DMS153 treated with DMSO at 0.1 percent for 48 hours (cell line): Measurements from ENCODE around the gene B4GALNT4.
"Not testable (repeated sequence)": the region's sequence is repeated elsewhere in the genome, so short reads cannot be mapped to it uniquely, and the experiment has no call there.

Experiments
- DNase-seq: peaks from one replicate; lab custom pipeline; 2025; ENCODE audit not compliant: unreplicated experiment; lab: John Stamatoyannopoulos, UW

B4GALNT4 gene

DNA sequence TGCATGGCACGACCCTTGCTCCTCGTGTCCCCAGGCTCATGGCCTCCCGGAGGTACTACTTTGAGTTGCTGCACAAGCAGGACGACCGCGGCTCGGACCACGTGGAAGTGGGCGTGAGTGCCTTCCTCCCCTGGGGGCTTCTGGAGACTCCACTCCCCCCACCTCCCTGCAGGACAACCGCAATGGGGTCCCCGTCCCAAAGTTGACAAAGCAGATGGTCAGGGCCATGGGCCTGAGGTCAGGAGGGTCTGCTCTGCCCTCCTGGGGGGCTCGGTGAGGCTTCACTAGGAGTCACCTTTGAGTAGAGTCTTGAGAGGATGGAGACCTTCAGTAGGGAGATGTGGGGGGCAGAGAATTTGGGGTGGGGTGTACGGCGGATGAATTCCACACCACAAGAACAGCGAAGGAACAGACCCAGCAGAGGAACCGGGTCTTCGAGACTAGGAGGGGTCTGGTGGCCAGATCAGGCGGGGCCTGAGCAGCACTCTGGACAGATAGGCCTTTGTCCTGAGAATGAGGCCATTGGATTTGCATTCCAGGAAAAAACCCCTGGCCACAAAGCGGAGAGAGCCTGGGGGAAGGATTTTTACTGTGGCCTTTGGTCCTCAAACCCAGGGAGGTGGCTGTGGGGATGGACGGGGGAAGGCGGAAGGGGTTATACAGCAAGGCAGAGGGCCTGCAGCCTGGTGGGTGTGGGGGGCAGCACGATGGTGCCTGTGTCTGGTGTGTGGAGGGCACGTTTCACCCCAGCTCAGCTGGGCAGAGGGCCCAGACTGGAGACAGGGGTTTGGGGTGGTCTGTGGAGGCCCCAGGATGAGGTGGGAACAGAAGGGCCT lies 4.6 kb downstream of the B4GALNT4 start:
- DNase-seq: no peak

DNA sequence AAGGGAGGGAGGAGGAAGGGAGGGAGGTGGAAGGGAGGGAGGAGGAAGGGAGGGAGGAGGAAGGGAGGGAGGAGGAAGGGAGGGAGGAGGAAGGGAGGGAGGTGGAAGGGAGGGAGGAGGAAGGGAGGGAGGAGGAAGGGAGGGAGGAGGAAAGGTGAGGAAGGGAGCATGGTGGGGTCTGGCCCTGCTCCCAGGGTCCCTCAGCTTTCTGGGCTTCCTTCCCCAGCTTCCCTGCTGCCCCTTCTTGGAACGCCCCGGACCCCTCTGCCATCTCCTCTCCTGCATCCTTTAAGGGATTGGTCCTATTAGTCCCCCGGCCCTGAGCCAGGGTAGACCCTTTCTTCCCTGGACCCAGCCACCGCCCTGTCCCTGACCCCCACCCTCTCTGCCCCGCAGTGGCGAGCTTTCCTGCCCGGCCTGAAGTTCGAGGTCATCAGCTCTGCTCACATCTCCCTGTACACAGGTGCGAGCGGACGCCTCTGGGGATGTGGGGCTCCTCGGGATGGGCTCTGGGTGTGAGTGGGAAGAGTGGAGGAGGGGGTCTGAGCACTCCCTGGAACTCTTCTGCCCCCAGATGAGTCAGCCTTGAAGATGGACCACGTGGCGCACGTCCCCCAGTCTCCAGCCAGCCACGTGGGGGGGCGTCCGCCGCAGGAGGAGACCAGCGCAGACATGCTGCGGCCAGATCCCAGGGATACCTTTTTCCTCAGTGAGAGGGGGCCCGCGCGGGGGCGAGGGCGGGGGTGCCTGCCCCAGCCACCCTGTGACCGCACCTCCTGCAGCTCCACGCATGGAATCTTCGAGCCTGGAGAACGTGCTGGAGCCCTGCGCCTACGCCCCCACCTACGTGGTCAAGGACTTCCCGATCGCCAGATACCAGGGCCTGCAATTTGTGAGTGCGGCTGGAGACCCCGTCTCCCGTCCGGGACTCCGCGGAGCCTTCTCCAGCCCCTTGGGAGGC lies 6.0 kb downstream of the B4GALNT4 start:
- DNase-seq: no peak

DNA sequence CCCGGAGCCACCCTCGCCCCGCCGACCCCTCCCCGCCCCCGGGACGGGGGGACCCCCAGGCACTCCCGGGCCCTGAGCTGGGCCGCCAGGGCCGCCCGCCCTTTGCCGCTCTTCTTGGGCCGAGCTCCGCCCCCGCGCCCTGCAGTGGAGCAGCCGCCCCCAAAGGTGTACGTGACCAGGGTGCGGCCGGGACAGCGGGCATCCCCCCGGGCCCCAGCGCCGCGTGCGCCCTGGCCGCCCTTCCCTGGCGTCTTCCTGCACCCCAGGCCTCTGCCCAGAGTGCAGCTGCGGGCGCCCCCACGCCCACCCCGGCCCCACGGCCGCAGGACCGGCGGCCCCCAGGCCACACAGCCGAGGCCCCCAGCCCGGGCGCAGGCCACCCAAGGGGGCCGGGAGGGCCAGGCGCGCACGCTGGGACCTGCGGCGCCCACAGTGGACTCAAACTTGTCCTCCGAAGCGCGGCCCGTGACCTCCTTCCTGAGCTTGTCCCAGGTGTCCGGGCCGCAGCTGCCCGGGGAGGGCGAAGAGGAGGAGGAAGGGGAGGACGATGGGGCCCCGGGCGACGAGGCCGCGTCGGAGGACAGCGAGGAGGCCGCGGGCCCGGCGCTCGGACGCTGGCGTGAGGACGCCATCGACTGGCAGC lies 7.4 kb downstream of the B4GALNT4 start:
- no peak for DNase-seq

DNA sequence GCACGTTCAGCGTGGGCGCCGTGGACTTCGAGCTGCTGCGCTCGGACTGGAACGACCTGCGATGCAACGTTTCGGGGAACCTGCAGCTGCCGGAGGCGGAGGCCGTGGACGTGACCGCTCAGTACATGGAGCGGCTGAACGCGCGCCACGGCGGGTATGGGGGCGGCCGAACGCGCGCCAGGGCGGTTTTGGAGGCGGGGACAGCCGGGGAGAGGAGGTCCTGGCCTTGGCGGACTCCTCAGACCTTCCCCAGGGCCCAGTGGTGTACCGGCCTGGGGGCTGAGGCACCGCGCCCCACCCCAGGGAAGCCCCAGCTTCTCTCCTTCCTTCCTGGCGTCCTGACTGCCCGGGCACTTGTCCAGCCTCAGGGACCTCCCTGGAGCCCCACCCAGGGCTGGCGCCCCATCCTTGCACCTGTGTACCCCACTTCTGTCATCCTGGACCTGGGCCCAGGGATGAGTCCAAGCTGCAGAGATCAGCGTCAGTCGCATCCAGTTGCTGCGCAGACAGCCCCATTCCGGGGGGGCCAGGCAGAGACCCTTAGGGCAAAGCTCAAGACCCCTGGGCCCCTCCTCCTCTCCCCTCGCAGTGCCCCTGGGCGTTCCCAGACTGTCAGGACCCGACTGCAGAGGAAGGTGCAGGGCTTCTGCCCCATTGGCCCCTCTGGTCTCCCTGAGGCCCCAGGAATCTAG lies 8.0 kb downstream of the B4GALNT4 start:
- no peak for DNase-seq

DNA sequence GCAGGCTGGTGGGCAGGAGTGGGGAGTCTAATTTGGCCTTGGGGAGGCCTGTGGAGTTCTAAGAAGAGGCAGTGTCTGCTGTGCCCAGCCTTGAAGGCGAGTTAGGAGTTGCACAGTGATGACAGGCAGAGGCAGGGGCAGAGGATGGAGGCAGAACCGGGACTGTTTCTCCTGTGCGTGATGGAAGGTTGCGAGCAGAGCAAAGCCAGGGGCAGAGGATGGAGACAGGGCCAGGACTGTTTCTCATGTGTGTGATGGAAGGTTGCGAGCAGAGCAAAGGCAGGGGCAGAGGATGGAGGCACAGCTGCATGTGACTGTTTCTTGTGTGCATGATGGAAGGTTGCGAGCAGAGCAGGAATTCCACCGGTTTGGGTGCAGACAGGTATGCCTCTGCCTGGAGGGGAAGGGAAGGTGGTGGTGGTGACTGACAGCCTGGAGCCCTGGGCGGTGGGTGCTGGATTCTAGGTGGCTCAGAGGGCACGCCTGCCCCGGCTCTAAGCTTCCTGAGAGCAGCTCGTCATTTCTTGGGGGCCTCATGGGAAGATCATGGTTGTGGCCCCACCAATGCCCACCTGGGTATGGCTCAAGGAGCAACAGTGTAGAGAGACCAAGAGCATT lies 8.7 kb downstream of the B4GALNT4 start:
- DNase-seq: no peak

DNA sequence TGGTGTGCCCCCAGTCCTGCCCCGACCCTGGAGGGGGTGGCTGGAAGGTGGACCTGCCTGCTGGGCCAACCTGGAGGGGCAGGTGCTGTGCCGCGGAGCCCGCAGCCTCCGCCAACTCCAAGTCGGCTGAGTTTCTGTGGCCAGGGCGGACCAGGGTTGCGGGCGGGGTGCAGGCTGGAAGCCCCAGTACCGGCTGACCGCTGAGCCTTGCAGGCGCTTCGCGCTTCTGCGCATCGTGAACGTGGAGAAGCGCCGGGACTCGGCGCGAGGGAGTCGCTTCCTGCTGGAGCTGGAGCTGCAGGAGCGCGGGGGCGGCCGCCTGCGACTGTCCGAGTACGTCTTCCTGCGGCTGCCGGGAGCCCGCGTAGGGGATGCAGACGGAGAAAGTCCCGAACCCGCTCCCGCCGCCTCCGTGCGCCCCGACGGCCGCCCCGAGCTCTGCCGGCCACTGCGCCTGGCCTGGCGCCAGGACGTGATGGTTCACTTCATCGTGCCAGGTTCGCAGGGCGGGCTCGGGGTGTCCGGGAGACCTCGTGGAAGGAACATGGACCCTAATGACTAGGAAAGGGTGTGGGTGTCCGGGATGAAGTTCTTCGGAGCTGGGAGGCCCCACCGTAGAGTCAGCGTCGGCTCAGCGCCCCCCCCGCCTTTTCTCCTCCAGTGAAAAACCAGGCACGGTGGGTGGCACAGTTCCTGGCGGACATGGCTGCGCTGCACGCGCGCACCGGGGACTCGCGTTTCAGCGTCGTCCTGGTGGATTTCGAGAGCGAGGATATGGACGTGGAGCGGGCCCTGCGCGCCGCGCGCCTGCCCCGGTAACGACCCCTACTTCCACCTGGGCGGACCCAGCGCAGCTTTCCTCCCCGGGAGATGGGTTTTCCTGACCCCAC lies 10.2 kb downstream of the B4GALNT4 start:
- DNase-seq: no peak

DNA sequence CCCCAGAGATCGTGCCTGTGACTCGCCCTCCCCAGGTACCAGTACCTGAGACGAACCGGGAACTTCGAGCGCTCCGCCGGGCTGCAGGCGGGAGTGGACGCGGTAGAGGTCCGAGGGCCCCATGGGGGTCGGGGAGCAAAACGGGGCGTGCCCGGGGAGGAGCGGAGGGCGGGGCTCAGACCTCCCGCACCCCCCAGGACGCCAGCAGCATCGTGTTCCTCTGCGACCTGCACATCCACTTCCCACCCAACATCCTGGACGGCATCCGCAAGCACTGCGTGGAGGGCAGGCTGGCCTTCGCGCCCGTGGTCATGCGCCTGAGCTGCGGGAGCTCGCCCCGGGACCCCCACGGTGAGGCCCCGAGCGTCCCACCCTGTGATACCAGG lies 10.8 kb downstream of the B4GALNT4 start:
- DNase-seq: no peak

DNA sequence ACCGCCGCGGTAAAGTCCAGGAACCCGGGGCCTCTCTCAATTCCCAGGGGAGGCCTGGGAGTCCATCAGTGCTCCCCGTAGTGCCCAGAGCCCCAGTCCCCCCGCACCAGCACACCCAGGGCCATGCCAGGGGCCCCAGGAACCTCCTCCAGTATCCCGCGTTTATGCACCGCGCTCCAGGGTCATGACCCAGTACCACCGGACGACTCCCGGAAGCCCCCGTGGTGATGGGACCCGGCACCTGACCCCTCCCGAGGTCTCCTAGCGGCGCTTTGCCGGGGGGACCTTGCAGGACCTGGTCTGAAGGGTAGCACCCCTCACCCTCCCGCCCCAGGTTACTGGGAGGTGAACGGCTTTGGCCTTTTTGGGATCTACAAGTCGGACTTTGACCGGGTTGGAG lies 11.2 kb downstream of the B4GALNT4 start:
- DNase-seq: no peak

DNA sequence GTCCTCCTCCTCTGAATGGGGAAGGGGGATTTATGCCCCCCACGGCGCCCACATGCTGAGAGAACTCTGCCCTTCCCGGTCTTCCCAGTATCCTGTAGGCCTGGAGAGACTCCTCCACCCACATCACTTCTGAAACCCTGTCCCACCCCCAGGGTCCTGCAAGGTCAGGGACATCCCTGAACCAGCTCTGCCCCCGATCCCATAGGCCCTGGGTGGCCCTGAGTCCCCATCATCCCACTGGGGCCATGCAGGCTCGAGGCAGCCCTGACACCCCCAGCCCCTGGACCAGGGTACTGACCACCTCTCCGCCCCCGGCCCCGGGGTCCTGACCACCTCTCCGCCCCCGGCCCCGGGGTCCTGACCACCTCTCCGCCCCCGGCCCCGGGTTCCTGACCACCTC lies 11.7 kb downstream of the B4GALNT4 start:
- no peak for DNase-seq

DNA sequence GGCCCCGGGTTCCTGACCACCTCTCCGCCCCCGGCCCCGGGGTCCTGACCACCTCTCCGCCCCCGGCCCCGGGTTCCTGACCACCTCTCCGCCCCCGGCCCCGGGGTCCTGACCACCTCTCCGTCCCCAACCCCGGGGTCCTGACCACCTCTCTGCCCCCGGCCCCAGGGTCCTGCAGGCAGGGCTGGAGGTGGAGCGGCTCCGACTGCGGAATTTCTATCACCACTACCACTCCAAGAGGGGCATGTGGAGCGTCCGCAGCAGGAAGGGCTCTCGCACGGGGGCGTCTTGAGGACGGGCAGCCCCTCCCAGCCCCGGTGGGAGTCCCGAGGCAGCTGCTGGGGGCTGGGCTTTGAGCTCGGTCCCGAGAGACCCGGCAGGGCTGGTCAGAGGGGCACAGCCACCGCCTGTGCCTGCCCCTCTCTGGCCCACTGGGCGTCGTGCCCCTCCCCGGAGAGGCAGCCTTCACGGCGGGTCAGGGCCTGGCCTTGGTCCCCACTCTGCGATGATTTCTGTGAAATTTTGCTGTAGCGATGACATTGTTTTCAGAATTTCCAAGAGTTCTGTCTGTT lies 12.3 kb downstream of the B4GALNT4 start:
- no peak for DNase-seq

DNA sequence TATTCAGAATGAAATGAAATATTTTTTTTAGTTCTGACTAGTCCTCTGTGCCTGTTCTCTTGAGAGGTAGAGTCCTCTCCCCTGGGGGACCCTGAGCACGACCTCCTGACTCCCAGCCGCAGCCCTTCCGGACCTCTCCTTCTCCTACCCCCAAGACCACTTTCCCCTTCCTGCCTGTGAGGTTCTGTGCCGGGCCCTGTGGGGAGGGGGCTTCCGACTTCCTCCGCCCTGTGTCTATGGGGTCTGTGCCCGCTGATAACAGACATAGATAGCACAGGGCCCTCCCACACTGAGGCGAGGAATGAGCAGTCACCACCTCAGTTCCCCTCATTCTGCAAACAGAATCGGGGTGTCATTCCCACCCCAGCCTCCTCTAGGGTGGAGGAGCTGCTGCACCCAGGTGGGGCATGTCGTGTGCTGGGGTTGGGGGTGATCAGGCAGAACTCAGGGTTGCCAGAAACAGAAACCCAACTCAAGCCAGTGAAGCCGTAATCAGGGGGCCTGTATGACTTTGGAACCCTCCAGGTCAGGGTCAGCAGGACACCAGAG lies 12.9 kb downstream of the B4GALNT4 start:
- DNase-seq: no peak

DNA sequence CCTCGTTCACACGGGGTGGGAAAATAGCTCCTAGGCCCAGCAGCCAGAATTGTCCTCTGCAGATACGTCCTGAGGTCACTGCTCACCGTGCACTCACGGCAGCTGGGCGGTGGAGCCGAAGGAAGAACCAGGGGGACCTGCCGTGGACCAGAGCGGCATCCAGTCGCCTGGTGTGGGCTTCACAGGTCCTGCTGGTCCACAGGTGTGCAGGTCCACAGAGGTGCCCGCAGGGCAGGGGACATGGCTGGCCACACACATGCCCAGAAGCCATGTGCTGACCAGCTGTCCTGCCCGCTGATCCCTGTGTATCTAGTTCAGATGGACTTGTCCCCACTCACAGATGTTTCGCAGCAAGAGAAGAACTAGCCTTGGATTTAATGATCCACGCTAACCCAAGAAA lies 14.1 kb downstream of the B4GALNT4 start:
- DNase-seq: no peak

DNA sequence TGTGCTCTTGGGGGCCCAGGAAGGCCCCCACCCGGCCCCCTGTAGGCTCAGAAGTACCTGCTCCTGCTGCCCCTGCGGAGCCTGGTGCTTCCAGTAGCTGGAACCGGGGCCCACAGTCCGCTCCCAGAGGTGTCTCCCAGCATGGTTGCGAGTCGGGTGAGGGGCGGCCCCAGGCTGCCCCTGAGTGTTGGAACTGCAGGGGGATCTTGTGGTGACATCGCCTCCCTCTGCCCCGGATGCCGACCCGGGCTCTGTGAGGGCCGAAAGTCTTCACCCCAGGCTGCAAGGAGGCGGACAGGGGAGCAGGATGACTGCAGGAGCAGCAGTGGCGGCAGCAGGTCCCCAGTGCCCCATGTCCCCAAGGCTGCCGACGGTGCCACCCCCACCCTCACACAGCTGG lies 15.2 kb downstream of the B4GALNT4 start:
- no peak for DNase-seq

DNA sequence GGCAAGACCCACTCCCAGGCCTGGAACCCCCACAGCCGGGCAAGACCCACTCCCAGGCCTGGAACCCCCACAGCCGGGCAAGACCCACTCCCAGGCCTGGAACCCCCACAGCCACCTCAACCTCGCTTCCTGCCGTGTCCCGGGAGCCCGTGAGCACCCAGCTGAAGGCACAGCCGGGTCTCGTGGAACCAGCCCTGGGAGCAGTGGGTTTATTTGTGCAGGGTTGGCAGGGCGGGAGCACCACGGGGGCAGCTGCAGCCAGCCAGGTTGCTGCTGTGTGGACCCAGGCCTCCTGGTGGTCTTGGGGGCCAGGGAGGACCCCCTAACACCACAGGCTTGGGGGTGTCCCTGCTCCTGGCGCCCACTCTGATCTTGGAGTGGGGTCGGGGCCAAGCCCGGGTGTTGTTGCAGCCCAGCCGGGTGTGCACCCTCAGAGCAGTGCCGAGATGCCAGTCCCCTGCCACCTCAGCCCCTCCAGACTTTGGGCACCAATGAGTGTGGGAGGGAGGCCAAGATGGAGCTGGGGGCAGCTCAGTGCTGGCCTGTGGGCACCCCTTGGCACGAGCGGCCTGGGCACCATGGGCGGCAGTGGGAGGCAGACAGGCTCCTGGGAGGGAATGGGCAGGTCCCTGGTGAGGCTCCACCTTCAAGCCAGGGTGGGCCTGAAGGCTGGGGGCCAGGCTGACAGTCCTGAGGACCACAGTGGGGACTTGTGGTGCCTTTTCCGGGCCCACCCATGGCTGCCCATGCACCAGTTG lies 16.5 kb downstream of the B4GALNT4 start:
- DNase-seq: no peak

DNA sequence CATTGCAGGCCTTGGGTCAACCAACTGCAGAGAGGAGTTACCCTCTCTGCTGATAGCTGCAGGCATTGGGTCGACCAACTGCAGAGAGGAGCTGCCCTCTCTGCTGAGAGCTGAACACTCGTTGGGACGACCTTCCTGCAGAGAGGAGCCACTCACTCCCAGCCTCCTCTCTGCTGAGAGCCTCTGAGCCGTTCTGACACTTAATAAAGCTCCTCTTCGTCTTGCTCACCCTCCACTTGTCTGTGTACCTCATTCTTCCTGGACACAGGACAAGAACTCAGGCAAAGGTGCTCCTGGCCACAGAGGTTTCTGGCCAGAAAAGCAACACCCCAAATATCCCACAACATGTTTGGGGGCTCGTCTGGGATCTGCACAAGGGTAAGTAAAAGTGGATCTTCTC lies 17.2 kb downstream of the B4GALNT4 start:
- no peak for DNase-seq

DNA sequence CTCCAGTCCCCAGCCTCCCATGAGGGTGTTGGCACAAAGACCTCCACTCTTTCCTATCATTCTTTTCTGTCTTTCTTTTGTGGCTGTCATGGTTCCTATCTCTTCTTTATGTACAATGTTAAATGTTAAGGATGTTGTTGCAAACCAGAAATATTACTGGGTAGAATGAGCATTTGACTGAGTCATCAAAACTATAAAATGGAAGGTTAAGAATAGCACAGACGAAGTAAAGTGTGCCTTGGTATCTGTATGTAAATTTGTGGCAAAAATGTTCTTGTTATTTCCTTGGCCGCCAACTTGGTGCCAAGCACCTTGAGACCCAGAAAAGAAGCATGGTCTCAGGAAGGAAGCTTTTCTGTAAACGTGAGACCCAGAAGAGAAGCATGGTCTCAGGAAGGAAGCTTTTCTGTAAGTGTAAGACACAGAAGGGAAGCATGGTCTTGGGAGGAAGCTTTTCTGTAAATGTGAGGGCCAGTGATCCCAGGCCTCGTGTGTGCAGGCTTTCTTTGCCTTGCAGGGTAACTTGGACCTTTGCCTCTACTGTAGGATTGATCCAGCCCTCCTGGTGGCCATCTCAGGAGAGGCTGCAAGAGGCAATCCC lies 18.0 kb downstream of the B4GALNT4 start:
- DNase-seq: no peak

DNA sequence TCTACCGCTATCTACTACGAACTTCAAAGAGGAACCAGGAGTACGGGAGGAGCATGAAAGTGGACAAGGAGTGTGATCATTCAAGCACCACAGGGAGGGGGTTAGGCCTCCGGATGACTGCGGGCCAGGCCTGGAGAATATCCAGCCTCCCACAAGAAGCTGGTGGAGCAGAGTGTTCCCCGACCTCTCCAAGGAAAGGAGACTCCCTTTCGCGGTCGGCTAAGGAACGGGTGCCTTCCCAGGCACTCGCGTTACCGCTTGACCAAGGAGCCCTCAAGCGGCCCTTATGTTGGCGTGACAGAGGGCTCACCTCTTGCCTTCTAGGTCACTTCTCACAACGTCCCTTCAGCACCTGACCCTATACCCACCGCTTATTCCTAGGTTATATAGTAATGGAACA lies 20.1 kb downstream of the B4GALNT4 start:
- DNase-seq: not testable (repeated sequence)

DNA sequence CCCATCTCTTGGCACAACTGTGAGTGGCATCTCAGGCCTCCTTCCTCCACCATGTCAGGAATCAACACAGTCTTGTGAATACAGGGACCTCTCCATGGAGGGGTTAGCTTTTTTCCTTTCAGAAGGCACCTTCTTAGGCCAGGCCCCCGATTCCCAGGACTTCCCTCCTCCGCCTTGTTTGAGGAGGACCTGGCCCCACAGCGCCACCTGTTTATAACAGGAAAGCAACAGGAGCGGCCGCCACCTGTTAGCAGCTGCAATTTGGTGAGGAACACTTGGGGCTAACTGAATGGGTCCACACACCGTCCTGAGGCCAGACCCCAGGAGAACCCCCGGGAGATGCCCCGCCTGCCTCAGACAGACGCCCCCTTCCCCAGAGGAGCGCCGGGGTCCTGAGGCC lies 20.9 kb downstream of the B4GALNT4 start:
- peak; percentile 21 for DNase-seq
